SK-N-SH (cell line): ENCODE results near the gene CDH11. TPM values are rescaled to one million over a fixed set of nuclear protein-coding genes. Genes with fewer than 3 reads are reported as not detected.

Experiments
- CTCF ChIA-PET: fragments of 300-600, 350-600 bp; formaldehyde crosslinking; extraction: SDS; loops from one replicate; lab custom pipeline; 2021; lab: Yijun Ruan, JAX
- POLR2A ChIA-PET: fragments of 350-600 bp; sonication (Branson Sonifier 250); formaldehyde crosslinking; extraction: SDS; loops from one replicate; lab custom pipeline; 2020; ENCODE audit warnings: antibody characterized with exemption, inconsistent platforms; lab: Yijun Ruan, JAX
- DNase-seq: peaks from one replicate; pipeline ENCODE4 v3.0.0; 2012
- H2AFZ ChIP-seq: fragments of 200-600 bp; sonication (generic); 2 replicates; pipeline ENCODE4 v1.8.1; 2016; ENCODE audit warnings: antibody characterized with exemption, mild to moderate bottlenecking, low read depth
- H3F3A ChIP-seq: fragments of 200-600 bp; sonication (generic); replicated peaks from 2 replicates; pipeline ENCODE3; 2016; ENCODE audit warnings: antibody characterized with exemption, mild to moderate bottlenecking; ENCODE audit not compliant: insufficient read depth
- H3K27ac ChIP-seq, 2 experiments: fragments of 200-500 bp in 1 of 2; fragments of 200-600 bp in 1 of 2; sonication (Bioruptor generic) in 1 of 2; sonication (generic), shearing (Covaris generic) in 1 of 2; 2 replicates each; pipeline versions ENCODE4 v1.5.1 to v1.6.1; 2014 to 2016; ENCODE audit warnings: low read depth in 2 of 2, inconsistent platforms in 1 of 2, low read length in 1 of 2, mild to moderate bottlenecking in 1 of 2, mixed read lengths in 1 of 2
- H3K27me3 ChIP-seq: fragments of 200-600 bp; sonication (generic), shearing (Covaris generic); 2 replicates; pipeline ENCODE4 v1.6.1; 2016; ENCODE audit warnings: mixed run types; ENCODE audit not compliant: insufficient read depth
- H3K36me3 ChIP-seq, 2 experiments: fragments of 200-500 bp in 1 of 2; fragments of 200-600 bp in 1 of 2; sonication (Bioruptor generic) in 1 of 2; sonication (generic) in 1 of 2; replicated peaks in 1 of 2; 2 replicates each; pipeline versions ENCODE3 to v1.5.1; 2014 to 2016; ENCODE audit warnings: low read length in 1 of 2, mild to moderate bottlenecking in 1 of 2; ENCODE audit not compliant: insufficient read depth in 2 of 2, control insufficient read depth in 1 of 2
- H3K4me1 ChIP-seq, 2 experiments: fragments of 200-500 bp in 1 of 2; fragments of 200-600 bp in 1 of 2; sonication (Bioruptor generic) in 1 of 2; sonication (generic), shearing (Covaris generic) in 1 of 2; 2 replicates each; pipeline versions ENCODE4 v1.5.1 to v1.6.1; 2014 to 2016; ENCODE audit warnings: low read depth in 1 of 2, low read length in 1 of 2, mixed run types in 1 of 2; ENCODE audit not compliant: insufficient read depth in 2 of 2, control insufficient read depth in 1 of 2
- H3K4me2 ChIP-seq: fragments of 200-600 bp; sonication (generic), shearing (Covaris generic); 2 replicates; pipeline ENCODE4 v1.6.1; 2017; ENCODE audit warnings: mixed run types
- H3K4me3 ChIP-seq, 2 experiments: fragments of 200-500 bp in 1 of 2; fragments of 200-600 bp in 1 of 2; sonication (Bioruptor generic) in 1 of 2; sonication (generic), shearing (Covaris generic) in 1 of 2; 2 replicates each; pipeline versions ENCODE4 v1.5.1 to v1.8.1; 2014 to 2016; ENCODE audit warnings: low read depth in 2 of 2, inconsistent platforms in 1 of 2, low read length in 1 of 2, mild to moderate bottlenecking in 1 of 2, mixed read lengths in 1 of 2, moderate library complexity in 1 of 2
- H3K79me2 ChIP-seq: fragments of 200-600 bp; sonication (generic); 2 replicates; pipeline ENCODE4 v1.8.1; 2017; ENCODE audit warnings: mild to moderate bottlenecking; ENCODE audit not compliant: insufficient read depth
- H3K9ac ChIP-seq: fragments of 200-600 bp; sonication (generic); 2 replicates; pipeline ENCODE4 v1.6.1; 2017; ENCODE audit warnings: mixed run types
- H3K9me2 ChIP-seq: fragments of 200-600 bp; sonication (generic); 2 replicates; pipeline ENCODE4 v1.6.1; 2017; ENCODE audit warnings: mixed run types
- H3K9me3 ChIP-seq: fragments of 200-600 bp; sonication (generic); 2 replicates; pipeline ENCODE4 v1.6.1; 2017; ENCODE audit warnings: mixed run types, mild to moderate bottlenecking, moderate library complexity
- H4K20me1 ChIP-seq: fragments of 200-600 bp; sonication (generic); 2 replicates; pipeline ENCODE4 v1.6.1; 2017; ENCODE audit warnings: mild to moderate bottlenecking, mixed run types; ENCODE audit not compliant: insufficient read depth
- CTCF ChIP-seq: fragments of 200-600 bp; sonication (generic); IDR thresholded peaks from 2 replicates; pipeline ENCODE4 v1.6.1; 2017; ENCODE audit warnings: antibody characterized with exemption, mild to moderate bottlenecking, moderate library complexity
- EP300 ChIP-seq, 2 experiments: IDR thresholded peaks; 2 replicates each; pipeline versions ENCODE4 v1.4.0 to v1.6.1; 2012; ENCODE audit warnings: borderline replicate concordance in 1 of 2, low read depth in 1 of 2, low read length in 1 of 2
- FOSL2 ChIP-seq: IDR thresholded peaks from 2 replicates; pipeline ENCODE4 v1.4.0; 2012; ENCODE audit warnings: low read depth, mild to moderate bottlenecking, moderate library complexity, borderline replicate concordance
- GABPA ChIP-seq: IDR thresholded peaks from 2 replicates; pipeline ENCODE4 v1.4.0; 2012; ENCODE audit warnings: low read depth, mild to moderate bottlenecking
- IRF3 ChIP-seq: fragments of 150-350 bp; IDR thresholded peaks from 2 replicates; pipeline ENCODE4 v1.6.1; 2016; ENCODE audit warnings: mild to moderate bottlenecking, low read depth, low read length
- JUND ChIP-seq: IDR thresholded peaks from 2 replicates; pipeline ENCODE4 v1.4.0; 2012
- MAX ChIP-seq: IDR thresholded peaks from 2 replicates; pipeline ENCODE4 v1.4.0; 2012; ENCODE audit warnings: low read depth
- MEF2A ChIP-seq: IDR thresholded peaks from 2 replicates; pipeline ENCODE4 v1.4.0; 2012; ENCODE audit warnings: low read depth, borderline replicate concordance
- MXI1 ChIP-seq: IDR thresholded peaks from 2 replicates; pipeline ENCODE4 v1.6.1; 2012; ENCODE audit warnings: mild to moderate bottlenecking, low read depth, low read length, improper control_type of control experiment
- RAD21 ChIP-seq: IDR thresholded peaks from 2 replicates; pipeline ENCODE4 v1.6.1; 2012; ENCODE audit warnings: mild to moderate bottlenecking, low read length
- RFX5 ChIP-seq: IDR thresholded peaks from 2 replicates; pipeline ENCODE4 v1.6.1; 2012; ENCODE audit warnings: mild to moderate bottlenecking, improper control_type of control experiment, low read length
- RXRA ChIP-seq: IDR thresholded peaks from 2 replicates; pipeline ENCODE4 v1.4.0; 2012; ENCODE audit warnings: low read depth, mild to moderate bottlenecking, borderline replicate concordance
- TEAD4 ChIP-seq: IDR thresholded peaks from 2 replicates; pipeline ENCODE4 v1.4.0; 2012; ENCODE audit warnings: mild to moderate bottlenecking, borderline replicate concordance; ENCODE audit not compliant: insufficient read depth
- USF1 ChIP-seq: IDR thresholded peaks from 2 replicates; pipeline ENCODE4 v1.4.0; 2012; ENCODE audit warnings: low read depth, borderline replicate concordance
- ZBTB33 ChIP-seq: IDR thresholded peaks from 2 replicates; pipeline ENCODE4 v1.4.0; 2012; ENCODE audit warnings: low read depth, borderline replicate concordance
- WGBS: methylation state at CpG from one replicate; pipeline ENCODE4 v1.1.6; 2017; ENCODE audit warnings: low lambda C conversion rate; 5-methylcytosine and 5-hydroxymethylcytosine counted together
- polyA plus RNA-seq, 3 experiments: library from polyadenylated mRNA; depleted of rRNA; stranded (reverse); fragments of >200 nt; gene quantifications; 2 replicates each; pipeline ENCODE4 v1.2.3, GENCODE V29; 2012

CDH11 gene
- polyA plus RNA-seq, 1 of the 3 experiments (the other 2 are of a cell fraction), result 269 TPM

GRCh38 chr16:65069766-65070165, 52.1 kb downstream of the CDH11 start (continued):
- TF ChIP-seq IRF3 (no peak), ZBTB33 (no peak), MAX (no peak), GABPA (no peak), JUND (no peak)

GRCh38 chr16:65069065-65069464, 52.8 kb downstream of the CDH11 start:
- ChIA-PET CTCF (interaction anchor here (1.5 kb wide), 1 partner anchor 8 kb away, joined by 4 read pairs; no protein-coding TSS in a partner anchor), POLR2A (no interaction called here)
- peaks cover 6 to 32% of the 10 kb centered on the region in 2 experiments for H3K36me3 ChIP-seq
- H3K4me1 ChIP-seq, result peaks cover 4 to 29% of the 10 kb centered on the region in 2 experiments
- WGBS, result 16% methylated on average over 4 of the region's 4 CpGs
- peak; percentile 50; the same call in 1 of the 2 replicates for TF ChIP-seq TEAD4
- peak; percentile 60 for TF ChIP-seq FOSL2
- TF ChIP-seq MEF2A, result peak; percentile 58; the same call in 1 of the 2 replicates
- TF ChIP-seq EP300 (IDR thresholded peaks at IDR 0.05; ENCODE audit: borderline replicate concordance in 1 of 2, low read depth in 1 of 2, low read length in 1 of 2), result peak in 1 of 2 experiments; percentile 31; a peak in 1 of 4 replicates
- no peak for TF ChIP-seq MXI1
- TF ChIP-seq RAD21, result no peak
- no peak for TF ChIP-seq CTCF
- no peak for TF ChIP-seq RXRA
- no peak for TF ChIP-seq RFX5
- TF ChIP-seq USF1, result no peak
- no peaks in the 10 kb centered on the region for H3K9me2 ChIP-seq
- peak overlapping the region; percentile 32; the same call in 1 of the 2 replicates for H3K4me2 ChIP-seq
- H3F3A ChIP-seq, result peaks cover 41% of the 10 kb centered on the region
- no peaks in the 10 kb centered on the region for H3K9me3 ChIP-seq
- H4K20me1 ChIP-seq, result peaks cover 84% of the 10 kb centered on the region
- peak overlapping the region in 1 of 2 experiments; percentile 95; a peak in 2 of 4 replicates for H3K27ac ChIP-seq
- peaks cover 98% of the 10 kb centered on the region for H3K79me2 ChIP-seq
- H3K27me3 ChIP-seq, result no peaks in the 10 kb centered on the region
- peak overlapping the region; percentile 62; the same call in 1 of the 2 replicates for H3K9ac ChIP-seq
- 0 out of 4 replicates have a peak overlapping the region, but pooled peaks of 1 of the 2 experiments have one; percentile 30 for H3K4me3 ChIP-seq
- no peak overlapping the region for H2AFZ ChIP-seq
- DNase-seq, result no peak
